ENCODE measurements around the gene VIPR2. TPM values are rescaled to one million over a fixed set of nuclear protein-coding genes. Genes with fewer than 3 reads are reported as not detected.
"Not testable (repeated sequence)": the region's sequence is repeated elsewhere in the genome, so short reads cannot be mapped to it uniquely, and the experiment has no call there.

Gene VIPR2
- total RNA-seq, 1 donor from 2014 or later = not detected

GRCh38 chr7:158985583-158985982 is 159.1 kb downstream of the VIPR2 start:
- no peak for TF ChIP-seq CTCF (IDR thresholded peaks at IDR 0.05; ENCODE audit: insufficient read depth, low read length, severe bottlenecking)
- DNase-seq (ENCODE audit: low read depth) = no peak
- FAIRE-seq = no peak
- Histone ChIP-seq H3K36me3 (ENCODE audit: control insufficient read depth, insufficient read depth, low read length) (no peaks in the 10 kb centered on the region), H3K4me3 (ENCODE audit: low read depth, low read length) (no peak overlapping the region), H3K27me3 (ENCODE audit: control insufficient read depth, insufficient read depth, low read length) (no peaks in the 10 kb centered on the region)

- not testable (repeated sequence) for DNase-seq (ENCODE audit: low read depth); FAIRE-seq
Measured at GRCh38 chr7:158984007-158984406, 160.7 kb downstream of the VIPR2 start.

GRCh38 chr7:158982080-158982479 is 162.6 kb downstream of the VIPR2 start:
- not testable (repeated sequence) for H3K27me3 ChIP-seq (ENCODE audit: control insufficient read depth, insufficient read depth, low read length); H3K4me3 ChIP-seq (ENCODE audit: low read depth, low read length); H3K36me3 ChIP-seq (ENCODE audit: control insufficient read depth, insufficient read depth, low read length); DNase-seq (ENCODE audit: low read depth); FAIRE-seq

More at GRCh38 chr7:158984007-158984406, 160.7 kb downstream of the VIPR2 start:
- H3K36me3 ChIP-seq (ENCODE audit: control insufficient read depth, insufficient read depth, low read length); H3K27me3 ChIP-seq (ENCODE audit: control insufficient read depth, insufficient read depth, low read length); H3K4me3 ChIP-seq (ENCODE audit: low read depth, low read length): not testable (repeated sequence)

- no peak for TF ChIP-seq CTCF (IDR thresholded peaks at IDR 0.05; ENCODE audit: insufficient read depth, low read length, severe bottlenecking)
- FAIRE-seq (no peak), DNase-seq (ENCODE audit: low read depth) (no peak)
- H3K27me3 ChIP-seq (ENCODE audit: control insufficient read depth, insufficient read depth, low read length) = no peaks in the 10 kb centered on the region
- no peak overlapping the region for H3K4me3 ChIP-seq (ENCODE audit: low read depth, low read length)
- no peaks in the 10 kb centered on the region for H3K36me3 ChIP-seq (ENCODE audit: control insufficient read depth, insufficient read depth, low read length)
Measured at GRCh38 chr7:158979635-158980351, 164.9 kb downstream of the VIPR2 start.

GRCh38 chr7:158979023-158979529 is 165.6 kb downstream of the VIPR2 start:
- FAIRE-seq (no peak), DNase-seq (ENCODE audit: low read depth) (no peak)
- TF ChIP-seq CTCF (IDR thresholded peaks at IDR 0.05; ENCODE audit: insufficient read depth, low read length, severe bottlenecking) = no peak
- H3K27me3 ChIP-seq (ENCODE audit: control insufficient read depth, insufficient read depth, low read length) = no peaks in the 10 kb centered on the region
- no peaks in the 10 kb centered on the region for H3K36me3 ChIP-seq (ENCODE audit: control insufficient read depth, insufficient read depth, low read length)
- H3K4me3 ChIP-seq (ENCODE audit: low read depth, low read length) = no peak overlapping the region

Data from bronchial epithelial cell (primary cell).